SU-DHL-6 (cell line): ENCODE measurements around the gene CASQ2.

ENCODE experiments used
- H2AFZ ChIP-seq: fragments of 200-600 bp; sonication (generic); 2 replicates; pipeline ENCODE4 v1.6.1; 2014; ENCODE audit warnings: low read depth, mild to moderate bottlenecking, moderate library complexity, mixed read lengths, antibody characterized with exemption, low read length; ENCODE audit not compliant: severe bottlenecking
- H3F3A ChIP-seq: fragments of 200-600 bp; shearing (Covaris generic); 2 replicates; pipeline ENCODE4 v1.6.0; 2016; ENCODE audit warnings: antibody characterized with exemption, mild to moderate bottlenecking; ENCODE audit not compliant: insufficient read depth
- H3K27ac ChIP-seq: fragments of 200-600 bp; sonication (generic); 2 replicates; pipeline ENCODE4 v1.5.1; 2016; ENCODE audit warnings: low read depth, mild to moderate bottlenecking, low read length, moderate library complexity, mixed read lengths
- H3K27me3 ChIP-seq: fragments of 200-600 bp; sonication (generic), shearing (Covaris generic); 2 replicates; pipeline ENCODE4 v1.6.0; 2014; ENCODE audit warnings: mild to moderate bottlenecking, low read length
- H3K36me3 ChIP-seq: fragments of 200-600 bp; sonication (generic); 2 replicates; pipeline ENCODE4 v1.6.1; 2014; ENCODE audit warnings: mild to moderate bottlenecking, low read length, mixed read lengths
- H3K4me2 ChIP-seq: fragments of 300-600, 200-600 bp; shearing (Covaris generic), sonication (generic); 2 replicates; pipeline ENCODE4 v1.6.0; 2014; ENCODE audit warnings: low read length, low read depth, mild to moderate bottlenecking; ENCODE audit not compliant: poor library complexity, severe bottlenecking
- H3K4me3 ChIP-seq: fragments of 200-600 bp; sonication (generic); 2 replicates; pipeline ENCODE4 v1.5.1; 2014; ENCODE audit warnings: antibody characterized with exemption, low read length, mild to moderate bottlenecking, mixed read lengths; ENCODE audit not compliant: insufficient read depth, poor library complexity, severe bottlenecking
- H3K79me2 ChIP-seq: fragments of 200-600 bp; sonication (generic); 2 replicates; pipeline ENCODE4 v1.6.1; 2014; ENCODE audit warnings: mild to moderate bottlenecking, low read length, moderate library complexity; ENCODE audit not compliant: insufficient read depth
- H3K9ac ChIP-seq: fragments of 200-600 bp; sonication (generic); 2 replicates; pipeline ENCODE4 v1.7.0; 2014; ENCODE audit warnings: mild to moderate bottlenecking, low read length
- H3K9me2 ChIP-seq: fragments of 200-600 bp; sonication (generic); replicated peaks from 2 replicates; pipeline ENCODE4 v1.6.1; 2014; ENCODE audit warnings: low read length; ENCODE audit not compliant: insufficient read depth
- H3K9me3 ChIP-seq: fragments of 200-600 bp; sonication (generic); 2 replicates; pipeline ENCODE4 v1.6.1; 2014; ENCODE audit warnings: low read length, mixed read lengths; ENCODE audit not compliant: insufficient read depth
- H4K20me1 ChIP-seq: fragments of 200-600 bp; sonication (generic); 2 replicates; pipeline ENCODE4 v1.6.1; 2014; ENCODE audit warnings: low read depth, mild to moderate bottlenecking, antibody characterized with exemption, low read length, moderate library complexity, mixed read lengths
- CTCF ChIP-seq: fragments of 200-600 bp; sonication (generic); IDR thresholded peaks from one replicate; pipeline ENCODE4 v1.5.1; 2017; ENCODE audit warnings: antibody characterized with exemption, mild to moderate bottlenecking, low read length, moderate library complexity; ENCODE audit not compliant: insufficient read depth, poor library complexity, severe bottlenecking
- EZH2phosphoT487 ChIP-seq: fragments of 200-600 bp; sonication (generic), shearing (Covaris generic); conservative IDR thresholded peaks from 2 replicates; pipeline ENCODE4 v1.6.1; 2018; ENCODE audit warnings: mild to moderate bottlenecking, antibody characterized with exemption, low read length, moderate library complexity, mixed read lengths

CASQ2 gene

GRCh38 chr1:115679141-115679611, 89.3 kb downstream of the CASQ2 start:
- TF ChIP-seq CTCF, result no peak
- no peak for TF ChIP-seq EZH2phosphoT487
- Histone ChIP-seq H3K4me2 (no peak overlapping the region), H3K27ac (no peak overlapping the region), H3F3A (no peaks in the 10 kb centered on the region), H3K9me2 (no peaks in the 10 kb centered on the region), H3K27me3 (no peaks in the 10 kb centered on the region), H3K9me3 (no peaks in the 10 kb centered on the region), H3K9ac (no peak overlapping the region), H3K36me3 (no peaks in the 10 kb centered on the region), H2AFZ (no peak overlapping the region), H3K4me3 (no peak overlapping the region), H4K20me1 (no peaks in the 10 kb centered on the region), H3K79me2 (no peaks in the 10 kb centered on the region)

- Histone ChIP-seq H3F3A (no peaks in the 10 kb centered on the region), H3K9me2 (no peaks in the 10 kb centered on the region), H3K4me3 (no peak overlapping the region), H3K36me3 (no peaks in the 10 kb centered on the region), H4K20me1 (no peaks in the 10 kb centered on the region), H3K79me2 (no peaks in the 10 kb centered on the region), H3K27ac (no peak overlapping the region), H3K27me3 (no peaks in the 10 kb centered on the region), H3K9me3 (no peaks in the 10 kb centered on the region), H2AFZ (no peak overlapping the region), H3K4me2 (no peak overlapping the region), H3K9ac (no peak overlapping the region)
- TF ChIP-seq EZH2phosphoT487, result no peak
- no peak for TF ChIP-seq CTCF
Measured at GRCh38 chr1:115678141-115678540, 90.4 kb downstream of the CASQ2 start.

- no peaks in the 10 kb centered on the region for H3K9me2 ChIP-seq
- no peak for TF ChIP-seq EZH2phosphoT487
- no peak for TF ChIP-seq CTCF
- no peaks in the 10 kb centered on the region for H3K27me3 ChIP-seq
- no peak overlapping the region for H3K27ac ChIP-seq
- H3K4me2 ChIP-seq, result no peak overlapping the region
- no peaks in the 10 kb centered on the region for H3F3A ChIP-seq
- H3K9me3 ChIP-seq, result no peaks in the 10 kb centered on the region
- H2AFZ ChIP-seq, result no peak overlapping the region
- no peak overlapping the region for H3K9ac ChIP-seq
- H3K79me2 ChIP-seq, result no peaks in the 10 kb centered on the region
- H4K20me1 ChIP-seq, result no peaks in the 10 kb centered on the region
- no peaks in the 10 kb centered on the region for H3K36me3 ChIP-seq
- no peak overlapping the region for H3K4me3 ChIP-seq
Measured at GRCh38 chr1:115677565-115677964, 90.9 kb downstream of the CASQ2 start.
